ENCODE results near the gene NECTIN3.

The NECTIN3 gene

DNA sequence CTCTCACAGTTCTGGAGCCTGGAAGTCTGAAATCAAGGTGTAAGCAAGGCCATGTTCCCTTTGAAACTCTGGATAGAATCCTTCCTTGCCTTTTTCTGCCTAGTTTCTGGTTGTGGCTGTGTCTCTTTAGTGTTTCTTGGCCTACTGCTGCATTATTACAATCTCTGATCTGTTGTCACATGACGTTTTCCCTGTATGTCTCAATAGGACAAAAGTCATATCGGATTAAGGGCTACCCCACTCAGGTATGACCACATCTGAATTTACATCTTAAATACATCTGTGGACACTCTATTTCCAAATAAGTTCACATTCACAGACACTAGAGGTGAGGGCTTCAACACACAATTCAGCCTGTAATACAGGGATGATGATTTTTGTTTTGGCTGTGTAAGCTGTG lies 13.3 kb downstream of the NECTIN3 start:
- DNase-seq (ENCODE audit: low read depth): no peak

DNA sequence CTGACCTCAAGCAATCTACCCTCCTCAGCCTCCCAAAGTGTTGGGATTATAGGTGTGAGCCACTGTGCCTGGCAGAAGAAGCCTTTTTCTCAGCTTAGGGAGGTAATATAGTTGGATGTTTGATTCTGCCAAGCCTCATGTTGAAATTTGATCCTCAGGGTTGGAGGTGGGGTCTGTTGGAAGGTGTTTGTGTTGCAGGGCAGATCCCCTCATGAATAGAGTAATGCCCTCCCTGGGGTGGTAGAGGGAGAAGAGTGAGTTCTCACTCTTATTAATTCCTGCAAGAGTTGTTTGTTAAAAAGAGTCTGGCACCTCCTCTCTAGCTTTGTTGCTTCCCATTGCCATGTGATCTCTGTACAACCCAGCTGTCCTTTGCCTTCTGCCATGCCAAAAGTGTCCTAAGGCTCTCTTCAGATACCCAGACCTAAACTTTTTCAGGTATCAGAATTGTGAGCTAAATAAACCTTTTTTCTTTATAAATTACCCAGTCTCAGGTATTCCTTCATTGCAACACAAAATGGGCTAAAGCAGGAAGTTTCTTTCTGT lies 16.4 kb downstream of the NECTIN3 start:
- no peak for DNase-seq (ENCODE audit: low read depth)

DNA sequence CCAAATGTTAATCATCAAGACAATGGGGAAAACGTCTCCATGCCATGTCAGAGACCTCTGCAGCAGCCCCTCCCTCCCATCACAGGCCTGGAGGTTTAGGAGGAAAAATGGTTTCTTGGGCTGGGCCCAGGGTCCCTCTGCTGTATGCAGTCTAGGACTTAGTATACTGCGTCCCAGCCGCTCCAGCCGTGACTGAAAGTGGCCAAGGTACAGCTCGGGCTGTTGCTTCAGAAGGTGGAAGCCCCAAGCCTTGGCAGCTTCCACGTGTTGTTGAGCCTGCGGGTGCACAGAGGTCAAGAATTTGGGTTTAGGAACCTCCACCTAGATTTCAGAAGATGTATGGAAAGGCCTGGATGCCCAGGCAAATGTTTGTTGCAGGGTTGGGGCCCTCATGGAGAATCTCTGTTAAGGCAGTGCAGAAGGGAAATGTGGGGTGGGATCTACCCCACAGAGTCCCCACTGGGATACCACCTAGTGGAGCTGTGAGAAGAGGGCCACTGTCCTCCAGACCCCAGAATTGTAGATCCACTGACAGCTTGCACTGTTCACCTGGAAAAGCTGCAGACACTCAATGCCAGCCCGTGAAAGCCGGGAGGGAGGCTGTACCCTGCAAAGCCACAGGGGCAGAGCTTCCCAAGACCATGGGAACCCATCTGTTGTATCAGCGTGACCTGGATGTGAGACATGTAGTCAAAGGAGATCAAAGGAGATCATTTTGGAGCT lies 25.0 kb downstream of the NECTIN3 start:
- DNase-seq (ENCODE audit: low read depth): no peak

DNA sequence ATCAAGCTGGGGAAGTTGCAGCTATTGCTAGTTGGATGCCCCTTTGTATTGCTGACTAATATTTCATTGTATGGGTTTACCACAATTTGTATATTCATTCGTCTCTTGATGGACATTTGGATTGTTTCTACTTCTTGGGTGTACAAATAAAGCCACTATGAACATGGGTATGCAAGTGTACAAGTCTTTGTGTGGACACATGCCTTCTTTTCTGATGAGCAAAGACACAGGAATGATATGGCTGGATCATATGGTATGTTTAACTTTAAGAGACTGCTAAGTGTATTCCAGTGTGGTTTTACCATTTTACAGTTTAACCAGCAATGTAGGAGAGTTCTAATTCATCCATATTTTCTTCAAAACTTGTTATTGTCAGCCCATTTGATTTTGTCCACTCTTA lies 32.2 kb downstream of the NECTIN3 start:
- no peak for DNase-seq (ENCODE audit: low read depth)

DNA sequence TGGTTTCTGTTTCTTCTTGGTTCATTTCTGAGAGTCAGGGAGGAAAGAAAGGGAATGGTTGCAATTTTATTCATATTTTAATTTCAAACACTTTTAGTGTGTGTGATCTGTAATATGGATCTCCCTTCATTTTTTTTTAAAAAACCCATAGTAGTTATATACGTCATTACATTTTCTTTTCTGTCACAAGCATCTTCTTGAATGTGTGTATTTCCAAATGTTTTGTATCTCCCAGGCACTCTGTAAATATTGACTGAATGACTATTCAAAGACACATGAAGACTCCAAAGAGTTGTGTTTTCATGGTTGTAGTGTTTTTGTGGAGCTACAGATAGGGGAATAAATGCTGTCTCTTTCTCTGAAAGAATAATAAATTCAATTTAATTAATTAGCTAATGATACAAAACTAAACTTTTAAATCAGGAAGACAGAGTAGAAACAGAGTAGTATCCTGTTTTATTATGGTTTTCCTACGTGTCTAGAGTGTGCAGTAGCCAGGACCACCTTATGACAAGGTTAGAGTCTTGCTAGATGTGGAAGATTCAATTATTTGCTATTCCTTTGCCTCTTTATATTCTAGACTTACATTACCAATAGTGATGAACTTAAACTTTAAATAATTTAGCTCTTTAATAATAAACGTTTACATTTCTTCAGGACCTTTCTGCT lies 35.5 kb downstream of the NECTIN3 start:
- no peak for DNase-seq (ENCODE audit: low read depth)

DNA sequence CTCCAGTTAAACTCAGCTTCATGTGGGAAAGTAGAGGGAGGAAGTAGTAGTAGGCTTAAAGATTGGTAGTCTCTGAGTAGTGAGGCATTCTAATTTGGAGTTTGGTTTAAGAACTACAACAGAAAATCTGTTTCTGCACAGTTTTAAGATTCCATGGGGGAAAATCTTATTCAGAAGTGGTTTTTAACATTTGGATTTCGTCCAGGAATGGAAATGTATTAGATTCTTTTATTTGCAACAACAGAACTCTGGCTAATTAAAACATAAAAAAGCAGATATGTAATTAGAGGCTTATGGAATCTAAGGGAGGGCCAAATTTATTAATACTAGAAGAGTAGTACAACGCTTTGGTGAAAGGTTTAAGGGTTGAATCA lies 36.0 kb downstream of the NECTIN3 start:
- no peak for DNase-seq (ENCODE audit: low read depth)

DNA sequence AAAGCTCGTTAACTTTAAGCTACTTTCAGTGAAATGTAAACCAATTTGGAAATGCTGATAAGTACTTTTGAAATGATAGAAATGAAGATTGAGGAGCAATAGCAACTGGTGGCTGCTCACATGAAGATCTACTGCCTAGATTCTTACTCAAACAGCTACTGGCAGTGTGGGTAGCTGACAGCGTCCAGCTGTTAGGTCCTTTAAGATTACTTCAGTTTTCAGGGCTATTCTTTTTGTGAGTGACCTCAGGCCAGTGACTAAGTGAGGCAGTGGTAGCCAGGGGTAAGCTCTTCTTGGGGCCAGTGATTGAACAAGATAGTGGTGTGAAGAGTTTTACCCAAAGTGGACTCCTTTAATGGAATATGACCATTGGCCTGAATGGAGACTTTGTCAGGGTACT lies 41.3 kb downstream of the NECTIN3 start:
- DNase-seq (ENCODE audit: low read depth): no peak

DNA sequence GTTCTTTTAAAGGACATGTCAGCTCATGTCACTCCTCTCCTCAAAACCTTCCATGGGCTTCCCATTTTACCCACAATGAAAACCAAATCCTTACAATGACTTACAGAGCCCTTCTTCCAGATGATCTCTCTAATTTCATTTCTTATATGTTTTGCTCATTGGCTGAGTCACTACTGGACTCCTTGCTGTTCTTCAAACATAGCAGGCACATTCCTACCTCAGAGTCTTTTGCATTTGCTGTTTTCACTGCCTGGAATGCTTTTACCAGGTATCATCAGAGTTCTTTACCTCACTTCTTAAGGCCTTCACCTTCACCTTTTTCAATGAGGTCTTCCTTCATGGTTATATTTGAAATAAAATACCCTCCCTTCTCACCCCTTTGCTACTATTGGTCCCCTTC lies 57.3 kb downstream of the NECTIN3 start:
- no peak for DNase-seq (ENCODE audit: low read depth)

DNA sequence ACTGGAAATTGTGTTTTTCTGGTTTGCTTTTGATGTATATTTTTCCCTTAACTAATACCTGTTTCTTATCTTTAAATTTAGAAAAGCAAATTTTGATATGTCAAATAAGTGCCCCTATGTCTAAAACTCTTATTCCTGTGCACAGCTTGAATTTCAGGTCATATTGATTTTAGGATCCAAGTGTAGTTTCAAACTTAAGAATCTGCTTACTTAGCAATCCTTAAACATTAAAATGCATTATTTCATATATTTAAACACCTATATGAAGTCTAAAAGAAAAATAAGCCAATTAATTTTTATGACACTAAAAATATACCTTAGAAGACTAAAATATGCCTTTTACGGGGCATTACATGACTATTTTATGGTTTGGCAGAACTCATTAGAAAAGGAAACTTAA lies 59.2 kb downstream of the NECTIN3 start:
- DNase-seq (ENCODE audit: low read depth): no peak

DNA sequence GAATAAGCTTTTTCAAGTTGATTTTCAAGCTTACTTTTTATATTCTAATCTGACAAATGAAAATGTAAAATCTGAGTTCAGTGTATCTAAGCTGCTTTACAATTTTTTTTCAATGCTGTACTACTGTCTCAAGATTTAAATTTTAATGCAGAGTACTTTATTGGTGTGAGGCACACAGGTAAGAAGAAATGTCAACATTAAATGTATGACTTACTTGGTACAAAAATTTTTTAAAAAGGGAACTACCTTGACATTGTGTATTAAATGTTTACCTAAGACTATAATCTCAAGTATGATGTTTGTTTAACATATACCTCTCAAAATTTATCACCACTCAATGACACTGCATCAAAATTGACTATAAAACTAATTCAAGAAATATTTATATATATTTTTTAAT lies 62.7 kb downstream of the NECTIN3 start:
- no peak for DNase-seq (ENCODE audit: low read depth)

DNA sequence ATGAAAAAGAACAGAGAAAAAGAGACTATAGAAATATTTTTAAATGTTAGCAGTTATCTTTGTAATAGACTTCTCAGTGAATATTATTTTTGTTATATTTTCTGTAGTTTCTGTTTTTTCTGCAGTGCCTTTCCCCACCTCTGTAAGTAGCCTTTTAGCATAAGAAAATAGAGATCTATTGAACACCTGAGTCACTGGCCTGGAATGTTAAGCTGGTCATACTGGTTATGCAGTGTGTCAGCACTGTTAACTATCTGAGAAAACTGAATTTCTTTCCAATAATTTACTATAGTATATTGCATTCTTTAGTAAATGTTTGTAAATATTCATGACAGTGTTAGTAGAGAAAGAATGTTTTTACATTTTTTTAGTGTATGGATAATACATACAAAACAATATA lies 79.8 kb downstream of the NECTIN3 start:
- DNase-seq (ENCODE audit: low read depth): no peak

DNA sequence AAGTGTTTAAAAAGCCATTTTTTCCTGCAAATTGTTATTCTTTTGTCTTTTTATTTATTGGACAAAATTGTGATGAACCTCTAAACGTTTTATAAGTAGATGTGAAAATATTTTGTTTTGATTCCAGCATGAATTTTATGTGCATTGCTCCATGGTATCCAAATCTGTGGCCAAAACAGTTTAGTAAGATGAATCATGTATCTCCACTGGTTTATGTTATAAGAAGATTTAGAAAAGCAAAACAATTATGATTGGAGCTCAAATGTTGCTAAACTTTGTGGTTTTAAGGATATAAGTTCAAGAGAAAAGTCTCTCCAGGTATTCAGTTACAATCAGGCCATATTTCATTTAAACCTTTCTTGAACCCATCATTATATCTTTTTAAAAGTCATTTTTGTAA lies 80.9 kb downstream of the NECTIN3 start:
- no peak for DNase-seq (ENCODE audit: low read depth)

DNA sequence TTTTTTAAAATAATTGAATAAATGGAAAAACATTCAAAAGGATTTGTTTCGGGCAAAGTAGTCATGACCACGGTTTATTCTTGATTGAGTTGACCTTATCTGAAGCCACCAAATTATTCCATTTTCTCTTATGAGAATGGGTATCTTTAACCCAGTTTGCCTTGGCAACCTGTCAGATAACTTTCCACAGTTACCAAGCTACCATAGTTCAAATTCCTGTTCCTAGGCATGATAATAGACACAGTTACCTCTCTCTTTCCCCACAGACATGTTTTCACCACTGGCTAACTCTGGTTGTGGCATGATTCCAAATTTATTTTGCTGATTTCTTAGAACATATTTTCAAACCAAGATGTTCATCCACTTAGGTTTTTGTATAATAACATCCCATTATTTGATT lies 84.9 kb downstream of the NECTIN3 start:
- no peak for DNase-seq (ENCODE audit: low read depth)

DNA sequence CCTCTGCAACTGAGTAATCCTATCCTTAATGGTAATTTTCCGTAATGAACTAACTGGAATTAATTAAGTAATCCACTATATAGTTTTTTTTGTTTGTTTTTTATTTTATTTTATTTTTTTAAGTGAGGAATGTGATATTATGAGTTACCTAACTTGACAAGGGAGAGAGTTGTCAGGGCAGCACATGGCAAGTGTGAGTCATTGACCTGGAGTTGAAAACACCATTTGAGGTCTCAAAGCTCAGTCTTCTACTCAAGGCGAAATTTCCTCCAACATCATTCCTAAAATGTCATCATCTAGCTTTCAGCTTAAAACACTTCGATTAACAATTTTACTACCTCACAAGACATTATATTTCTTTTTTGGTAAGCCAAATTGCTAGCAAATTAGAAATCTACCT lies 87.8 kb downstream of the NECTIN3 start:
- no peak for DNase-seq (ENCODE audit: low read depth)

DNA sequence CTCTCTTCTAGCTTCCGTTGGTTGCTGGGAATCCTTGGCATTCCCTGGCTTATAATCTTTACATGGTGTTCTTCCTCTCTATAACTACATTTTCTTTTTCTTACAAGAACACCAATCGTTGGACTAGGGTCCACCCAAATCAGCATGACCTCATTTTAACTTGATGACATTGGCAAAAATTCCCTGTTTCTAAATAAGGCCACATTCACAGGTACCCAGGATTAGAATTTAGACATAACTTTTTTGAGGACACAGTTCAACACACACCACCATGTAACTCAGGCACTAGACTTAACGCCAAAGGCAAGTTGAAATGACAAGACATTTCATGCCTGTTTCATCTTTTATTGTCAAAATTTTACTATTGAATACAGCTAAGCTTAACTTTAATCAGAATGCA lies 93.0 kb downstream of the NECTIN3 start:
- no peak for DNase-seq (ENCODE audit: low read depth)

DNA sequence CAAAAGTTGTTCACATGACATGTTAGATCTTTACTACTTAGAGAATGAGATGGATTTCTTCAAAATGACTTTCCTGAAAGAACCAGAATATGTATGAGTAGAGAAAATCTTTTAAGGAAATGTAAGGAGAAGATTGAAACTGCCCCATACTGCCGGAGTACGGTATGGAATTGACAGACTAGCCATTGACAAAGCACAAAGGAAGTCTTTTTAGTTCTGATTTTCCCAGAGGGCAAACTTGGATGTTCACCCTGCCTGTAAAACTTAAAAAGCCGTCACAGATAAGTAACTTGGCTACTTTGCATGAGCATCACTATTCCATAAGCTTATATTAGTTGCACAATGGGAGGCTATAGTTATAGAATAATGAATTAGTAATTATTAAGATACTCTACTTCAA lies 93.8 kb downstream of the NECTIN3 start:
- DNase-seq (ENCODE audit: low read depth): no peak

DNA sequence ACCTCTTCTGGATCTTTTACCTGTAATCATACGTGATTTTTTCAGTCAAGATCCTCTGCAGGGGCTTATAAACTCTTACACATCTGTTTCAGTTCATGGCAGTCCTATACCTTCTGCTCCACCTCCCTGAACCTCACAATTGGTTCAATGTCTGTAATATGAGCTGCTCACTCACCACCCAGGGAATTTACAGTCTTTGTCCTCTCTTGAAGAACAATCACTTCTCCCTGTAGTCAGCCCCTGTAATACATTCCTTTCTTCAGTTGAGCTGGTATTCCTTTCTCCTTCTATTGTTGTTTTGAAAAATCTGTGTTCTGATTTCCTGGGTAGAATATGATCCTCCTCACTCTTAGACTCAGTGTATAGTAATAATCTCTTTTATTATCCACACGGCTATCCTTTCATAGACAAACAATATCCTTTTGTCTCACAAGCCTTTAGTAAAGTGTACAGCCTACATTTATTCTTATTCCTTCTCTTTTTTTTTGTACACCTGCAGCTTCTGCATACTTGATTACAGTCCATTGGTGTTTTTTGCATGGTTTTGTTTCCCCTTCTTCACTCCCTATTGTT lies 101.8 kb downstream of the NECTIN3 start:
- no peak for DNase-seq (ENCODE audit: low read depth)

DNA sequence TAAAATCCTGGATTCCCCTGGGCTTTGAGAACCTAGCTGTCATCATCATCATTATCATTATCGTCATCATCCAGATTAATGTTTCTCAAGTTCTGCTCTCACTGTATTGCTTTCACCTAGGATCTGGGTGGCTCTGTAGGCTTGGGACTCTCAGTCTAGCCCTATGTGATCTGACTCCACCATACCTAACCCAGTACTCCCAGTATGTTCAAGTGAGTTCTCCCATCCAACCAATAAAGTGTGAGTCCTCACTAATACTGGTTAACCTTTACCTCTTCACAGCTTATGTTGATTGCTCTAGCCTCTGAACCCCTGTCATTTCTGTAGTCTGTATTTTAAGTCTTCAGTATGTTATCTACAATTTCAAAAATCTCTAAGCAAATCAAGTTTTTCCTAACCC lies 102.3 kb downstream of the NECTIN3 start:
- no peak for DNase-seq (ENCODE audit: low read depth)

DNA sequence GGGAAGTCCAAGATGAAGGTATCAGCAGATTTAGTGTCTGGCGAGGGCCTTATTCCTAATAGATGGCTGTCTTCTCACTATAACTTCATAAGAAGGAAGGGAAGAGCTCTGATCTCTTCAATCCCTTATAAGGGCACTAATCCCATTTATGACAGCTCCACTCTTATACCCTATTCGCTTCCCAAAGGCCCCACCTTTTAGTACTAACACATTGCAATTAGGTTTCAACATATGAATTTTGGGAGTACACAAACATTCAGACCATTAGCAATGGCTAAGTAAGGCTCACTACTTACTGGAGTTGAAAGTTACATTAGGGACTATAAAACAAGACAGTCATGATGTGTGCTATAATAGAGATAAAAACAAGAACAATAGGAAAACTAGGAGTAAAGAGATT lies 118.9 kb downstream of the NECTIN3 start:
- no peak for DNase-seq (ENCODE audit: low read depth)

DNA sequence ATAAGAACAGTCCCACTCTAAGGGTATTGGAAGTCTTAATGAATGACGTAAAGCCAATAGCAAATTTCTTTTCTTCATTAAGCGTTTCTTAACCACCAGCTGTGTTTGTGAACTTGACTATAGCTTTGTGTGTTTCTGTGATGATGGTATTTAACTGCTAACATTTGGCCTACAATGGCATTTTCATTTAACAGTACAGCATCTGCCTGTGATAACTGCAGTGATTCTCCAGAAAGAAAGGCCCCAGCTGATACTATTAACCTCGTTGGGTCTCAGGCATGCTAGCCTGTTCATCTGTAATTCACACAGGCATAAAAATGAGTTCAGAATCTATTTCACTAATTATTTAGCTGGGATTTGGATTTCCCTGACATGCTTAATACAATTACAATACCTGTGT lies 121.9 kb downstream of the NECTIN3 start:
- no peak for DNase-seq (ENCODE audit: low read depth)

DNA sequence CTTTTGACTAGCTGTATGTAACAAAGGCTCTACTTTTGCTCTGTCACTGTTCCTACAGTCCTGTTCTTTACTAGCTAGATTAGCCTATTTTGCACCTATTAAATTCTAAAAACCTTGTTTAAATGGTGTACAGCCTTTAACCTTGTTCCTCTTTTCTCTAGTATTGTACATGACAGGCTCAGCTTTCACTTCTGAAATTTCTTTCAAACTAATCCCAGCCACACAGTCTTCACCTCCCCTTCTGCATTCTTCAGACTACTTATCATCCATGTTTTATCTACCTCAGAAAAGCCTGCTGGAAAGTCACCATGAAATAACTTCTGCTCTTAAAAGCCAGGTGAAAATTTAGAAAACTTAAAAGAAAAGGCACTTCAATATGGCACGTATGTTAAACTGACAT lies 122.4 kb downstream of the NECTIN3 start:
- no peak for DNase-seq (ENCODE audit: low read depth)

DNA sequence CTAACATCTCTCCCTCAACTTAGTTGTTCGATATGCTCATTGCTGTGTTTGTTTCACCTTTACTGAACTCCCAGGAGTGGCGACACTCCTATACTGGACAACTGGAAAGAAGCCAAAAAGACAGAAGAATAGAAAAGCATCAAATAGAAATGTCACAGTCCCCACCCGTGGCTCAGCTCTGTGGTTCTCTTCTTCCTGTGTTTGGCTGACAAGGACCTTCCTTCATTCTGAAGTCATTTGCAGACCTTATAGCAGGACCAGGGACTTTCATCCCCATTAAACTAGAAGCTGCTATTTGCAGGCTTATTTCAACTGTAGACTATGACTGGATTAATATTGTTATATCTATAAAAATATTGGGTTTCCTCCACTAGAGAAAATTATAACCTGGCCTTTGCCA lies 125.9 kb downstream of the NECTIN3 start:
- DNase-seq (ENCODE audit: low read depth): no peak

DNA sequence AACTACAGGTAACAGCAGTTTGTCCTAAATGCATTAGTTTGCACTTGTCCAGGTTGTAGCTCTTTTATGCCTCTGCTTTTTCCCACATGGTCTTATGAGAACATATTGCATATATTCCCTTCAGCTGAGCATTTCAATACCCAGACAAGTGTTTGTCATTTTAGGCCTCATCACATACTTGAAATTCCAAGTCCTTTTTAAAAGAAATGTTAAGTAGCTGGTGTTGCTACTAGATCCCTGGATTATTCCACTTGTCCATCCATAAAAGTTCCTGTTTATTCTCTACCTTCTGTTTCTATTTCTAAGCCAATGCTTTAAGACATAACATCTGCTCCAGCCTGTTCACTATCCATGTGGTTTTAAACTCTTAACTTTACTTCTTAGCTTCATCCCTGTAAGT lies 128.4 kb downstream of the NECTIN3 start:
- DNase-seq (ENCODE audit: low read depth): no peak

Measured in stimulated activated CD8-positive, alpha-beta memory T cell treated with anti-CD3 and anti-CD28 coated beads, Interleukin-7, amount 100 ng/mL, for 24 hours (primary cell).